HG02588 (cell line): ENCODE data around the gene CIAO1.
A peak's percentile ranks its signal among the peaks of the same experiment; 100 is the strongest.
"Not testable (repeated sequence)": the region's sequence is repeated elsewhere in the genome, so short reads cannot be mapped to it uniquely, and the experiment has no call there.

Source experiments
- ATAC-seq: cut with Tn5 transposase; IDR thresholded peaks from one replicate; pipeline ENCODE4 v1.9.1; 2021; ENCODE audit warnings: mild to moderate bottlenecking, moderate library complexity; ENCODE audit not compliant: unreplicated experiment

CIAO1 gene

GRCh38 chr2:96265840-96266679 is at the start of gene CIAO1, which contains the start of gene TMEM127:
Gene CIAO1, plus strand, starts transcription at chr2:96266225. Its CDS starts 126 bp downstream, at chr2:96266351.
Gene TMEM127, minus strand, starts transcription at chr2:96265997. Its CDS starts 616 bp downstream, at chr2:96265381.
- ATAC-seq, result peak; percentile 90

- ATAC-seq, result no peak
Observed at GRCh38 chr2:96218508-96219131, 47.4 kb upstream of the CIAO1 start.

- not testable (repeated sequence) for ATAC-seq
Observed at GRCh38 chr2:96219959-96220358, 46.1 kb upstream of the CIAO1 start.

GRCh38 chr2:96221106-96221505 is 44.9 kb upstream of the CIAO1 start:
- not testable (repeated sequence) for ATAC-seq

GRCh38 chr2:96225016-96225533 is 41.0 kb upstream of the CIAO1 start:
- ATAC-seq, result peak; percentile 76

GRCh38 chr2:96231316-96231715 is 34.7 kb upstream of the CIAO1 start:
- no peak for ATAC-seq

- no peak for ATAC-seq
Observed at GRCh38 chr2:96233436-96233835, 32.6 kb upstream of the CIAO1 start.

- ATAC-seq, result peak; percentile 93
Observed at GRCh38 chr2:96233880-96234316, 32.1 kb upstream of the CIAO1 start.

GRCh38 chr2:96236882-96237281 is 29.1 kb upstream of the CIAO1 start:
- ATAC-seq, result no peak

GRCh38 chr2:96238266-96238665 is 27.8 kb upstream of the CIAO1 start:
- no peak for ATAC-seq

- no peak for ATAC-seq
Observed at GRCh38 chr2:96239091-96239490, 26.9 kb upstream of the CIAO1 start.

GRCh38 chr2:96239745-96240264 is 26.2 kb upstream of the CIAO1 start:
- no peak for ATAC-seq

GRCh38 chr2:96240341-96241038 is 25.5 kb upstream of the CIAO1 start:
- no peak for ATAC-seq

GRCh38 chr2:96241227-96241626 is 24.8 kb upstream of the CIAO1 start:
- ATAC-seq, result no peak

- peak; percentile 80 for ATAC-seq
Observed at GRCh38 chr2:96241900-96242611, 24.0 kb upstream of the CIAO1 start.

GRCh38 chr2:96243843-96244242 is 22.2 kb upstream of the CIAO1 start:
- no peak for ATAC-seq

- ATAC-seq, result no peak
Observed at GRCh38 chr2:96245609-96246390, 20.2 kb upstream of the CIAO1 start.

GRCh38 chr2:96247009-96247408 is 19.0 kb upstream of the CIAO1 start:
- ATAC-seq, result no peak

- no peak for ATAC-seq
Observed at GRCh38 chr2:96247896-96248295, 18.1 kb upstream of the CIAO1 start.

GRCh38 chr2:96248624-96249023 is 17.4 kb upstream of the CIAO1 start:
- ATAC-seq, result no peak
